ENCODE measurements around the gene MAP3K4. TPM values are rescaled to one million over a fixed set of nuclear protein-coding genes. Genes with fewer than 3 reads are reported as not detected.

Gene MAP3K4
- total RNA-seq, 2 experiments from 2014 or later = 30.3 to 38.7 TPM

DNA sequence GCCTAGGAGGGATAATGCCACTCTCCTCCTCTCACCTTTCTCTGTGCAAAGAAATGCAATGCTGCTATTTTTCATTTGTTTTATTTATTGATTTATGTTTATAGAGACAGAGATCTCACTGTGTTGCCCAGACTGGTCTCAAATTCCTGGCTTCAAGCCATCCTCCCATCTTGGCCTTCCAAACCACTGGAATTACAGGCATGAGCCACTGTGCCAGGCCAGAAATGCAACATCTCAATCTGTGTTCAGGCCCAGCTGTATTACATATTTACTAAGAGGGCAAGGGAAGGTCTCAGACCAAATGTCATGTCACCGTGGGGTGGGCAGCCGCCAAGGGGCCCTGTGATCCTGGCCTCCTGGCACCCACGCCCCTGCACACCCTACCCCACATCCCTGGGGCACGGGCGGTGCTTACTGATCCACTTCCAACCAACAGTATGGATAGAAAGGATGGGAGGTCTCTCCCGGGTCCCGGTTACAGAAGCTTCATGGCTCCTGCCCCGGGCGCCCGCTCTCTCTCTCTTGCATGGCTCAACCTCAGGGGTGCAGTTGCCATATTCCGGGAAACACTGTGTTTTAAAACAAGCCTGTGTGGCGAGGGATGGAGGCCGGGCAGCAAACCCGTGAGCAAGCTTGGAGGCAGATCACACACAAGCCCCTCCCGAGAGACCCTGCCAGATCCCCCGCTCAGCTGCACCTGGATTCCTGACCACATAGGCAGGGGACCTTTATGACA lies 170.5 kb downstream of the MAP3K4 start:
- ChIA-PET POLR2A (no interaction called here), CTCF (ENCODE audit: unreplicated experiment) (no interaction called here)
- TF ChIP-seq EZH2phosphoT487 (IDR thresholded peaks at IDR 0.05; ENCODE audit: borderline replicate concordance, low read depth, low read length) = no peak
- TF ChIP-seq, protein P1, sequence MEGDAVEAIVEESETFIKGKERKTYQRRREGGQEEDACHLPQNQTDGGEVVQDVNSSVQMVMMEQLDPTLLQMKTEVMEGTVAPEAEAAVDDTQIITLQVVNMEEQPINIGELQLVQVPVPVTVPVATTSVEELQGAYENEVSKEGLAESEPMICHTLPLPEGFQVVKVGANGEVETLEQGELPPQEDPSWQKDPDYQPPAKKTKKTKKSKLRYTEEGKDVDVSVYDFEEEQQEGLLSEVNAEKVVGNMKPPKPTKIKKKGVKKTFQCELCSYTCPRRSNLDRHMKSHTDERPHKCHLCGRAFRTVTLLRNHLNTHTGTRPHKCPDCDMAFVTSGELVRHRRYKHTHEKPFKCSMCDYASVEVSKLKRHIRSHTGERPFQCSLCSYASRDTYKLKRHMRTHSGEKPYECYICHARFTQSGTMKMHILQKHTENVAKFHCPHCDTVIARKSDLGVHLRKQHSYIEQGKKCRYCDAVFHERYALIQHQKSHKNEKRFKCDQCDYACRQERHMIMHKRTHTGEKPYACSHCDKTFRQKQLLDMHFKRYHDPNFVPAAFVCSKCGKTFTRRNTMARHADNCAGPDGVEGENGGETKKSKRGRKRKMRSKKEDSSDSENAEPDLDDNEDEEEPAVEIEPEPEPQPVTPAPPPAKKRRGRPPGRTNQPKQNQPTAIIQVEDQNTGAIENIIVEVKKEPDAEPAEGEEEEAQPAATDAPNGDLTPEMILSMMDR (conservative IDR thresholded peaks at IDR 0.05; ENCODE audit: low read length) = no peak
- Histone ChIP-seq H3K9me3 (ENCODE audit: low read length) (no peaks in the 10 kb centered on the region), H3K4me3 (ENCODE audit: low read depth, low read length, poor library complexity, severe bottlenecking) (no peak overlapping the region), H3K79me2 (ENCODE audit: insufficient read depth, low read depth, low read length) (no peaks in the 10 kb centered on the region), H3K9me2 (ENCODE audit: insufficient read depth, low read length) (no peaks in the 10 kb centered on the region), H3K4me1 (ENCODE audit: insufficient read depth, low read length, poor library complexity, severe bottlenecking) (no peaks in the 10 kb centered on the region), H3K36me3 (ENCODE audit: insufficient read depth, low read length) (no peaks in the 10 kb centered on the region), H3K4me2 (ENCODE audit: low read length) (no peak overlapping the region), H2AFZ (ENCODE audit: low read length) (no peak overlapping the region), H4K20me1 (ENCODE audit: insufficient read depth, low read length) (no peaks in the 10 kb centered on the region), H3K27ac (ENCODE audit: low read depth, low read length, poor library complexity, severe bottlenecking) (no peak overlapping the region)
- intact Hi-C loops (cut with micrococcal nuclease; ENCODE audit: unreplicated experiment) = no loop called here
- DNase-seq (ENCODE audit: low spot score) = no peak
- no TSS peak for BruUV-seq (replicated peaks)

DNA sequence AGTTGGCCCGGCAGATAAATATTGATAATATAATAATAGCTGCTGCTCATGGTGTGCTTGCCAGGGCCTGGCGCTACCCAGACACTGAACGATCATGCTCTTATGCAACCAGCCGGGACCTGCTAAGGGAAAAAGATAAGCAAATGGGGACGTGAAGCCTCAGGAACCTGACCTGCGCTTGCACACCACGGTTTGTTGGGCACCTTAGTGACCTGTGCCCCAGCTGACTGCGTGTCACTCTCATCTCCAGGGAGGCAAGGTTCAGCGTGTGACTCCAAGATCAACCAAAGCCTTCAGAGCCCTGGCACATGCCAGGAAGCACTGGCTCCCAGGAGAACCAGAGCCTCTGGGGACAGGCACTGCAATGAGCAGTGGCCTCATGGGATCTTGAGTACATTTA lies 171.2 kb downstream of the MAP3K4 start:
- H3K79me2 ChIP-seq (ENCODE audit: insufficient read depth, low read depth, low read length) = no peaks in the 10 kb centered on the region
- no peaks in the 10 kb centered on the region for H3K9me3 ChIP-seq (ENCODE audit: low read length)
- H4K20me1 ChIP-seq (ENCODE audit: insufficient read depth, low read length) = no peaks in the 10 kb centered on the region
- TF ChIP-seq, protein P1 (conservative IDR thresholded peaks at IDR 0.05; ENCODE audit: low read length) = no peak
- no peak for TF ChIP-seq EZH2phosphoT487 (IDR thresholded peaks at IDR 0.05; ENCODE audit: borderline replicate concordance, low read depth, low read length)
- no peaks in the 10 kb centered on the region for H3K36me3 ChIP-seq (ENCODE audit: insufficient read depth, low read length)
- DNase-seq (ENCODE audit: low spot score) = no peak
- no peak overlapping the region for H2AFZ ChIP-seq (ENCODE audit: low read length)
- no peaks in the 10 kb centered on the region for H3K4me1 ChIP-seq (ENCODE audit: insufficient read depth, low read length, poor library complexity, severe bottlenecking)
- intact Hi-C loops (cut with micrococcal nuclease; ENCODE audit: unreplicated experiment) = no loop called here
- CTCF ChIA-PET (ENCODE audit: unreplicated experiment) = no interaction called here
- no TSS peak for BruUV-seq (replicated peaks)
- H3K9me2 ChIP-seq (ENCODE audit: insufficient read depth, low read length) = no peaks in the 10 kb centered on the region
- H3K4me2 ChIP-seq (ENCODE audit: low read length) = no peak overlapping the region
- POLR2A ChIA-PET = interaction anchor here (0.6 kb wide), 1 partner anchor 428 kb away, joined by 4 read pairs; no protein-coding TSS in a partner anchor
- H3K27ac ChIP-seq (ENCODE audit: low read depth, low read length, poor library complexity, severe bottlenecking) = no peak overlapping the region
- no peak overlapping the region for H3K4me3 ChIP-seq (ENCODE audit: low read depth, low read length, poor library complexity, severe bottlenecking)

DNA sequence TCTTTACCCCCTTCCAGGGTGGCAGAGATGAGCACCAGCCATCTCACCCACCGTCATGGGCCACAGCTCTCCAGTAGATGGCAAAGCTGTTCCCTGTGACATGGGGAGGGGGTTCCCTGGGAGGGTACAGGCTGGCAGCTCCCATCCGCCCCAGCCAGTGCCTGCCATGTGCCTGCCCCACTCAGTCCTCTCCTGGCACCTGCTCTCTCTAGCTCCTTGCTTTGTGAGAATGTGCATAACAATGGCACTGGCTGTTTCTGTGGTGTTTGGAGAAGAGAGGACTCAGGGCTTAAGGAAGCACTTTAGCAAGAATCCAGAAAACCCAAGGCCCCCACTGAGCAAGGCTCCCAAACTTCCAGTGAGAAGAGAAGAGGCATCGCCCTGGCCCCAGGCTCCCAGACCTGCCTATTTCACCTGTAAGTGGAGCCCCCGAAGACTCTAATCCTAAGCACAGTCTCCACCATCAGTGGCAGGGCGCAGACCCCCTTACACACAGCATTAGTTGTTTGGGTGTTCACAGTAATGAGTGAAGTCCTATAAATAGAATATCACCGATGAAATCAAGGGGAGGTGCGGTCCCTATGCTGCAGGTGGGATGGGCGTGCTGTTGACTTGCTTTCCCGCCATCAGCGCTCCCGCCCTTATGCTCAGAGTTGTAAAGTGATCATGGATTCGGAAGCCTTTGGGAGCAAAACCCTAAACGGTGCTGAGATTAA lies 172.1 kb downstream of the MAP3K4 start:
- Histone ChIP-seq H3K4me2 (ENCODE audit: low read length) (no peak overlapping the region), H2AFZ (ENCODE audit: low read length) (no peak overlapping the region), H3K79me2 (ENCODE audit: insufficient read depth, low read depth, low read length) (no peaks in the 10 kb centered on the region), H3K4me3 (ENCODE audit: low read depth, low read length, poor library complexity, severe bottlenecking) (no peak overlapping the region), H3K9me3 (ENCODE audit: low read length) (no peaks in the 10 kb centered on the region), H3K36me3 (ENCODE audit: insufficient read depth, low read length) (no peaks in the 10 kb centered on the region), H3K9me2 (ENCODE audit: insufficient read depth, low read length) (no peaks in the 10 kb centered on the region), H3K4me1 (ENCODE audit: insufficient read depth, low read length, poor library complexity, severe bottlenecking) (peaks cover 3% of the 10 kb centered on the region), H3K27ac (ENCODE audit: low read depth, low read length, poor library complexity, severe bottlenecking) (no peak overlapping the region), H4K20me1 (ENCODE audit: insufficient read depth, low read length) (no peaks in the 10 kb centered on the region)
- no peak for DNase-seq (ENCODE audit: low spot score)
- TF ChIP-seq, protein P1 (conservative IDR thresholded peaks at IDR 0.05; ENCODE audit: low read length) = no peak
- no peak for TF ChIP-seq EZH2phosphoT487 (IDR thresholded peaks at IDR 0.05; ENCODE audit: borderline replicate concordance, low read depth, low read length)
- no TSS peak for BruUV-seq (replicated peaks)
- CTCF ChIA-PET (ENCODE audit: unreplicated experiment) = no interaction called here
- intact Hi-C loops (cut with micrococcal nuclease; ENCODE audit: unreplicated experiment) = no loop called here
- POLR2A ChIA-PET = interaction anchor here (0.6 kb wide), 1 partner anchor 565 kb away, joined by 3 read pairs; no protein-coding TSS in a partner anchor
